Heart right ventricle (tissue), 16 donors: ENCODE measurements around the gene GPR22. TPM values are rescaled to one million over a fixed set of nuclear protein-coding genes. Genes with fewer than 3 reads are reported as not detected.
A peak's percentile ranks its signal among the peaks of the same experiment; 100 is the strongest.

Experiments
- ATAC-seq, 8 donors: fragments of 200-7000 bp; cut with Tn5 transposase; one replicate each; pipeline ENCODE4 v1.9.1; 2020; ENCODE audit warnings: mild to moderate bottlenecking in 8 of 8, moderate library complexity in 8 of 8, moderate number of reproducible peaks in 1 of 8
- DNase-seq, 2 donors: peaks; one replicate each; pipeline ENCODE4 v3.0.0-alpha.2; 2020
- H3K27ac ChIP-seq, 10 donors: fragments of 200-600 bp; sonication (generic) in 2 of 10; one replicate each; pipeline versions ENCODE4 v1.5.0 to v1.8.0; 2020 to 2022; ENCODE audit warnings: mild to moderate bottlenecking in 3 of 10
- H3K27me3 ChIP-seq, 7 donors: fragments of 200-600 bp; one replicate each; pipeline ENCODE4 v1.8.0; 2021 to 2022; ENCODE audit warnings: mild to moderate bottlenecking in 2 of 7
- H3K36me3 ChIP-seq, 9 donors: fragments of 200-600 bp; sonication (generic) in 1 of 9; one replicate each; pipeline versions ENCODE4 v1.5.0 to v1.8.0; 2020 to 2022; ENCODE audit warnings: mild to moderate bottlenecking in 2 of 9
- H3K4me1 ChIP-seq, 9 donors: fragments of 200-600 bp; sonication (generic) in 1 of 9; one replicate each; pipeline versions ENCODE4 v1.5.0 to v1.8.0; 2020 to 2022; ENCODE audit warnings: mild to moderate bottlenecking in 4 of 9
- H3K4me3 ChIP-seq, 10 donors: fragments of 200-600 bp; sonication (generic) in 2 of 10; one replicate each; pipeline versions ENCODE4 v1.5.0 to v1.8.0; 2020 to 2022; ENCODE audit warnings: mild to moderate bottlenecking in 7 of 10, moderate library complexity in 2 of 10
- H3K9me3 ChIP-seq, 11 donors: fragments of 200-600 bp in 10 of 11; sonication (generic) in 2 of 11; one replicate each; pipeline versions ENCODE4 v1.5.0 to v1.8.0; 2013 to 2022; ENCODE audit warnings: mild to moderate bottlenecking in 2 of 11, control low read depth in 1 of 11, moderate library complexity in 1 of 11
- WGBS, 2 donors: extraction: QIAGEN DNeasy Blood & Tissue Kit; methylation state at CpG; one replicate each; pipeline ENCODE4 v1.1.7; 2013; ENCODE audit warnings: inconsistent platforms in 1 of 2; 5-methylcytosine and 5-hydroxymethylcytosine counted together
- intact Hi-C, 10 donors: fragments of 100-400 bp; cut with DNase I; formaldehyde crosslinking; loops; one replicate each; pipeline versions ENCODE4 v1.11.1 to v1.14.2; 2022
- polyA plus RNA-seq, 2 donors: library from polyadenylated mRNA; stranded (reverse); fragments of 200-250 nt; gene quantifications; one replicate each; pipeline ENCODE4 v1.2.3, GENCODE V29; 2013
- total RNA-seq, 10 donors: library from RNA; stranded (reverse); fragmentation: NEBNext Ultra II Directional in 3 of 10; extraction: Animal tissue kit (Norgen Biotek cat#: 25700) in 3 of 10; gene quantifications; one replicate each; pipeline versions ENCODE4 v1.2.1 to v1.2.4, GENCODE V29; 2021 to 2023
- TF ChIP-seq, protein P1 (sequence below), 9 donors: fragments of 200-600 bp; sonication (generic) in 2 of 9; IDR thresholded peaks; one replicate each; pipeline versions ENCODE4 v1.5.0 to v1.8.0; 2021 to 2022; ENCODE audit warnings: antibody characterized with exemption in 9 of 9, mild to moderate bottlenecking in 5 of 9, moderate library complexity in 1 of 9
- donor health status: Arrhythmogenic right ventricular cardiomyopathy.
- donor health status: ischemic (EF 13 %, LVEDD 7.1; RV severe dilation, severe dysfunction).
- donor health status: healthy with polysubstance abuse.
- donor health status: DM: no; HTN: yes; CAD: no.
- donor health status: DM: no; HTN: no; CAD: no.
- donor health status: ischemic (EF 25% LVEDD 6.9; RV normal size, moderate dysfunction).
- donor health status: ischemic (EF 25% LVEDD 5.7; RV mildly dilated, moderate dysfunction).
- donor health status: healthy.
- donor health status: DM: yes; HTN: yes; CAD: no.
- donor health status: Ischemic cardiomyopathy.
- donor health status: ischemic (EF 35%, LVEDD 5.7; RV mildly dilated, moderate dysfunction).
- donor health status: nonischemic (EF 11% LVEDD 7.7; RV severe dilation, severe dysfunction).
- donor health status: DM: yes; HTN: yes; CAD: no.
- donor health status: PGD.
- donor health status: ischemic (EF 29% LVEDD 5.4; RV normal size, mild dysfunction).
- donor health status: nonischemic (EF 23%, LVEDD 6.1; RV moderate dilation, normal function).

Gene GPR22
- total and polyA plus RNA-seq, 12 donors, result 6.1 to 61.9 (median 34.8) TPM

DNA sequence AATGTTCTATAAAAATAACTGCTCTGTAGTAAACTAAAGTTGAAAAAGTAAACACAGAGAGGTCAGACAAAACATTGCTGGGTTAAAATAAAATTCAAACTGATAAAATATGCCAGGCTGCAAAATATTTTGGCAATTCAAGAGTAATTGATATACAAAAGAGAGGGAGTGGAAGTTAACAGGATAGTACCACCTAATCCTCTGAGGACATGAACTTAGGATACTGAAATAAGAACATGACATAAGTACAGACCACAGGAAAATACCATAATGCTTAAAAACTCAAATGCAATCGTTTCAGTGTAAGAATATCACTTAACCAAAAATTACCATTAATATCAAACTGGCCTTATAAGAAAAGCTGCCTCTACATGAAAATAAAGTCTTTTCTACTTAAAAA is 37.6 kb upstream of the GPR22 start:
- H3K27ac ChIP-seq, result no peak overlapping the region
- H3K36me3 ChIP-seq, result peaks cover 0 to 5% (median 0%) of the 10 kb centered on the region in 9 donors
- 61 to 81% methylated on average over 1 of the region's 1 CpG for WGBS, 2 donors
- DNase-seq (no peak), ATAC-seq (no peak)
- H3K9me3 ChIP-seq, result peaks cover 0 to 30% (median 7%) of the 10 kb centered on the region in 11 donors
- H3K27me3 ChIP-seq, result no peaks in the 10 kb centered on the region
- TF ChIP-seq, protein P1, sequence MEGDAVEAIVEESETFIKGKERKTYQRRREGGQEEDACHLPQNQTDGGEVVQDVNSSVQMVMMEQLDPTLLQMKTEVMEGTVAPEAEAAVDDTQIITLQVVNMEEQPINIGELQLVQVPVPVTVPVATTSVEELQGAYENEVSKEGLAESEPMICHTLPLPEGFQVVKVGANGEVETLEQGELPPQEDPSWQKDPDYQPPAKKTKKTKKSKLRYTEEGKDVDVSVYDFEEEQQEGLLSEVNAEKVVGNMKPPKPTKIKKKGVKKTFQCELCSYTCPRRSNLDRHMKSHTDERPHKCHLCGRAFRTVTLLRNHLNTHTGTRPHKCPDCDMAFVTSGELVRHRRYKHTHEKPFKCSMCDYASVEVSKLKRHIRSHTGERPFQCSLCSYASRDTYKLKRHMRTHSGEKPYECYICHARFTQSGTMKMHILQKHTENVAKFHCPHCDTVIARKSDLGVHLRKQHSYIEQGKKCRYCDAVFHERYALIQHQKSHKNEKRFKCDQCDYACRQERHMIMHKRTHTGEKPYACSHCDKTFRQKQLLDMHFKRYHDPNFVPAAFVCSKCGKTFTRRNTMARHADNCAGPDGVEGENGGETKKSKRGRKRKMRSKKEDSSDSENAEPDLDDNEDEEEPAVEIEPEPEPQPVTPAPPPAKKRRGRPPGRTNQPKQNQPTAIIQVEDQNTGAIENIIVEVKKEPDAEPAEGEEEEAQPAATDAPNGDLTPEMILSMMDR (IDR thresholded peaks at IDR 0.05), result no peak
- intact Hi-C loops, result no loop called here
- H3K4me1 ChIP-seq, result peaks cover 0 to 15% (median 0%) of the 10 kb centered on the region in 9 donors
- no peak overlapping the region for H3K4me3 ChIP-seq

DNA sequence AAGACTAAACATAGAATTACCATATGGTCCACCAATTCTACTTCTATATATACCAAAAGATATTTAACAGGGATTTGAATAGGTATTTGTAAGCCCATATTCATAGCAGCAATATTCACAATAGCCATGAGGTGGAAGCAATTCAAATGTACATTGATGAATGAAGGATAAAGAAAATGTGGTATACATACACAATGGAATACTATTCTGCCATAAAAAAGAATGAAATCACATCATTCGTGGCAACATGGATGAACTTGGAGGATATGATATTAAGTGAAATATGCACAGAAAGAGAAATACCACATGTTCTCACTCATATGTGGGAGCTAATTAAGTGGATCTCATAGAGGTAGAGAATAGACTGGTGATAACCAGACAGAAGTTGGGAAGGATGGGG is 34.1 kb upstream of the GPR22 start:
- Histone ChIP-seq H3K27ac (no peak overlapping the region), H3K4me1 (peaks cover 0 to 9% (median 0%) of the 10 kb centered on the region in 9 donors), H3K36me3 (peaks cover 0 to 5% (median 0%) of the 10 kb centered on the region in 9 donors), H3K9me3 (peaks cover 0 to 24% (median 7%) of the 10 kb centered on the region in 11 donors), H3K4me3 (no peak overlapping the region), H3K27me3 (no peaks in the 10 kb centered on the region)
- TF ChIP-seq, protein P1 (IDR thresholded peaks at IDR 0.05), result no peak
- DNase-seq (no peak), ATAC-seq (no peak)
- WGBS, 2 donors, result 93 to 96% methylated on average over 1 of the region's 1 CpG
- intact Hi-C loops, result no loop called here

DNA sequence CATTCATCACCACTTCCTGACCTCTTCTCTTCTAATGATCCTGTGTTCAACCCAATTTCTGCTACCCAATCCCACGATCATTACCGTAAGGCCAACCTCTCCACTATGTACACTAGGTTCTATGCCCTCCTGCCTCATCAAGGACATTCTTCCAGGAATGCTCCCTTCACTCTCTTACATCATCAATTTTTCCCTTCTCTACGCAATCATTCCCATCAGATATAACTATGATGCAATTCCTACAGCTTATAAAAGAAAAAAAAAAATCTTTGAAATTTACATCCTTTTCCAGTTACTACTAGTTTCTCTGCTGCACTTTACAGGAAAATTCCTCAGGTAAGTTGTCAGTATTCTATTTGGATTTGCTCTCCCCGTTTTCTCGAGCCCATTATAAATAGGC is 30.8 kb upstream of the GPR22 start:
- Histone ChIP-seq H3K4me1 (peaks cover 0 to 10% (median 0%) of the 10 kb centered on the region in 9 donors), H3K36me3 (no peaks in the 10 kb centered on the region), H3K4me3 (no peak overlapping the region), H3K9me3 (peaks cover 0 to 11% (median 0%) of the 10 kb centered on the region in 11 donors), H3K27ac (no peak overlapping the region), H3K27me3 (no peaks in the 10 kb centered on the region)
- WGBS, 2 donors, result 93 to 97% methylated on average over 5 of the region's 5 CpGs
- DNase-seq (no peak), ATAC-seq (peak in 1 of 8 donors; percentile 29)
- TF ChIP-seq, protein P1 (IDR thresholded peaks at IDR 0.05), result no peak
- intact Hi-C loops, result no loop called here

DNA sequence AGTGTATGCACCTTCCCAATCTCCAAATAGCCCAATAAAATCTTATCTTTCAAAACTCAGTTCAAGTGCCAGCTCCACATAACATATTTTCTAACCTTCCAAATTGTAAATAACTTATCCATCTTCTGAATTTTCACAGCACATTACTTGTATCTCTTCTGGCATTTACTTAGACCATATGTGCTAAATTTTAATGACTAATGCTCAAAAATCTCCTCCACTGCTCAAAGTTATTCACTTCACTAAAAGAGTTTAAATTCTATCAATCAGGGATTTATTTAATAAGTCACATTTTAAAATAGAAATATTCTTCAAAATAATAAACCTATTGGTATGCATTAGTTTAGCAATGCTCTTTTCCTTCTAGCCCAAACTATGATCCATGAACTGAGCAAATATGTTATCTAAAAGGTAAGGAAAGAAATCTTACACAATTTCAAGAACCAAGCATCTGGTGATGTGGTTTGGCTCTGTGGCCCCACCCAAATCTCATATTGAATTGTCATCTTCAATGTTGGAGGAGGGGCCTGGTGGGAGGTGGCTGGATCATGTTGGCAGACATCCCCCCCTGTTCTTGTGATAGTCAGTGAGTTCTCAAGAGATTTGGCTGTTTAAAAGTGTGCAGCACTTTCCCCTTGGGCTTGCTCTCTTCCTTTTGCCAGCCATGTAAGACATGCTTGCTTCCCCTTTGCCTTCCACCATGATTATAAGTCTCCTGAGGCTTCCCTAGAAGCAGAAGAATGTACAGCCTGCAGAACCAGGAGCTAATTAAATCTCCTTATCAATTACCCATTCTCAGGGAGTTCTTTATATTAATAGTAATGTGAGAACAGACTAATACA is 28.1 kb upstream of the GPR22 start:
- H3K27me3 ChIP-seq, result no peaks in the 10 kb centered on the region
- ATAC-seq (no peak), DNase-seq (no peak)
- intact Hi-C loops, result no loop called here
- H3K9me3 ChIP-seq, result peaks cover 0 to 5% (median 0%) of the 10 kb centered on the region in 11 donors
- H3K4me1 ChIP-seq, result peaks cover 0 to 10% (median 0%) of the 10 kb centered on the region in 9 donors
- no peak overlapping the region for H3K27ac ChIP-seq
- H3K4me3 ChIP-seq, result no peak overlapping the region
- H3K36me3 ChIP-seq, result no peaks in the 10 kb centered on the region
- TF ChIP-seq, protein P1 (IDR thresholded peaks at IDR 0.05), result no peak
